ENCODE measurements around the gene PSMD4. TPM values are rescaled to one million over a fixed set of nuclear protein-coding genes. Genes with fewer than 3 reads are reported as not detected.
"Not testable (repeated sequence)": the region's sequence is repeated elsewhere in the genome, so short reads cannot be mapped to it uniquely, and the experiment has no call there.

PSMD4 gene
- total RNA-seq, 1 donor from 2014 or later = 145 TPM

DNA sequence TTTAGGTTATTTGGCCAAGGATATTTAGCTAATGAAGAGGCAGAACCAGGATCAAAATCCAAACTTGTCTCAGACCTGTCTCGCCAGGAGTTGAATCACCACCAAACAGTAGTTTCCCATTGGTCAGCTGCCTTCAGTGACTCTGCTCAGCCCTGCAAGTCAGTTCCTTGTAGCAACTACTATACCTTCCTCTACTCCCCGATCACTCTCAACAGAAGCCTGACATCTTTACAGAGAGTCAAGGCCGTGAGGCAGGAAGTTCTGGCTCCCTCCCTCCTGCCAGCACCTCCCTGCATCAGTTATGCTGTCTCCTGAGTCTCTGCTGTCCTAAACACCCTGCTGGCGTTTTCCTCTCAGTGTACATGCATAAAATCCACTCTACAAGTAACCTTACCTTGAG is 13.2 kb downstream of the PSMD4 start:
- no peaks in the 10 kb centered on the region for H3K4me1 ChIP-seq (ENCODE audit: control insufficient read depth in 3 of 3, insufficient read depth in 3 of 3, low read length in 3 of 3)
- H3K9me3 ChIP-seq (ENCODE audit: control insufficient read depth in 3 of 3, low read length in 3 of 3) = no peaks in the 10 kb centered on the region
- no peaks in the 10 kb centered on the region for H3K27me3 ChIP-seq (ENCODE audit: control insufficient read depth in 3 of 3, insufficient read depth in 3 of 3, low read length in 3 of 3)
- H3K4me3 ChIP-seq (ENCODE audit: low read length in 3 of 3) = no peak overlapping the region
- no peak overlapping the region for H3K27ac ChIP-seq (ENCODE audit: low read depth, low read length)
- peaks cover 43 to 53% (median 51%) of the 10 kb centered on the region in 3 donors for H3K36me3 ChIP-seq (ENCODE audit: control insufficient read depth in 3 of 3, insufficient read depth in 3 of 3, low read length in 3 of 3)
- no peak overlapping the region for H3K9ac ChIP-seq (ENCODE audit: low read depth in 1 of 3, low read length in 3 of 3)

DNA sequence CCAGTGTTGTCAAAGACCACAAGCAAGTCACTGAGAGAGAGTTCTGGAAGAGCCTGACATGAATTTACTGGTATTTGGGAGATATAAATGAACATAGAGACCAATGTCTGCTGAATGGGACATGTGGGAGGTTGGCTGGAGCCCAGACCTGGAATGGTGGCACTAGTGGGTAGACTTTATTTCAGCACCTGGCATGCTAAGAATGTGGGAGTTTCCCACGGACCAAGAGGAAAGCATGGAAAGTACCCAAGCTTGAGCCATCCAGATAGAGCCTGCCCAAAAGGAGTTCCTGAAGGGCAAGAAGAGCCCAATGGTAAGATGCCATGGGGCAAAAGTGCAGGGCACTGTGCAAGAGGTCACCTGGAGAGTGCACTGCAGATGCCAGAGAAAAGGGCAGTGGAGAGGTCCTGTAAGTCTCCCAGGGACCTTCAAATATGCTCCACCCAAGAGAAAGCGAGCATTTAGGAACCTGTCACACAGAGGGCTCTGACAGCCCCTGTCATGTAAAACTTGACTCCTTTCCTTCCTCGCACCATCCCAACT is 19.5 kb downstream of the PSMD4 start:
- no peaks in the 10 kb centered on the region for H3K9me3 ChIP-seq (ENCODE audit: control insufficient read depth in 3 of 3, low read length in 3 of 3)
- no peak overlapping the region for H3K4me3 ChIP-seq (ENCODE audit: low read length in 3 of 3)
- peaks cover 4 to 11% (median 10%) of the 10 kb centered on the region in 3 donors for H3K36me3 ChIP-seq (ENCODE audit: control insufficient read depth in 3 of 3, insufficient read depth in 3 of 3, low read length in 3 of 3)
- no peak overlapping the region for H3K9ac ChIP-seq (ENCODE audit: low read depth in 1 of 3, low read length in 3 of 3)
- no peaks in the 10 kb centered on the region for H3K4me1 ChIP-seq (ENCODE audit: control insufficient read depth in 3 of 3, insufficient read depth in 3 of 3, low read length in 3 of 3)
- H3K27ac ChIP-seq (ENCODE audit: low read depth, low read length) = no peak overlapping the region
- H3K27me3 ChIP-seq (ENCODE audit: control insufficient read depth in 3 of 3, insufficient read depth in 3 of 3, low read length in 3 of 3) = no peaks in the 10 kb centered on the region

DNA sequence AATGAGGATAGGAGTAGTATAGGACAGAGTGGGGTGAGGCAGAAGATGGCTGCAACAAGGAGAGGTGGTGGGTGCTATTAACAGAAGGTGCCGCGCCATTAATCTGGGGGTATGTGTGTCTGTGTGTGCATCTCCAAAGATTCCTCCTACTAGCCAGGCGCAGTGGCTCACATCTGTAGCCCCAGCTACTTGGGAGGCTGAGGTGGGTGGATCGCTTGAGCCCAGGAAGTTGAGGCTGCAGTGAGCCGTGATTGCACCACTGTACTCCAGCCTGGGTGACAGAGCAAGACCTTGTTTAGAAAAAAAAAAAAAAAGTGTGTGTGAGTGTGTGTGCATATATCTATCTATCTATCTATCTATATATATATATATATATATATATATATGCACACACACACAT is 20.8 kb downstream of the PSMD4 start:
- H3K9me3 ChIP-seq (ENCODE audit: control insufficient read depth in 3 of 3, low read length in 3 of 3); H3K9ac ChIP-seq (ENCODE audit: low read depth in 1 of 3, low read length in 3 of 3); H3K4me1 ChIP-seq (ENCODE audit: control insufficient read depth in 3 of 3, insufficient read depth in 3 of 3, low read length in 3 of 3); H3K36me3 ChIP-seq (ENCODE audit: control insufficient read depth in 3 of 3, insufficient read depth in 3 of 3, low read length in 3 of 3); H3K4me3 ChIP-seq (ENCODE audit: low read length in 3 of 3); H3K27ac ChIP-seq (ENCODE audit: low read depth, low read length); H3K27me3 ChIP-seq (ENCODE audit: control insufficient read depth in 3 of 3, insufficient read depth in 3 of 3, low read length in 3 of 3): not testable (repeated sequence)

DNA sequence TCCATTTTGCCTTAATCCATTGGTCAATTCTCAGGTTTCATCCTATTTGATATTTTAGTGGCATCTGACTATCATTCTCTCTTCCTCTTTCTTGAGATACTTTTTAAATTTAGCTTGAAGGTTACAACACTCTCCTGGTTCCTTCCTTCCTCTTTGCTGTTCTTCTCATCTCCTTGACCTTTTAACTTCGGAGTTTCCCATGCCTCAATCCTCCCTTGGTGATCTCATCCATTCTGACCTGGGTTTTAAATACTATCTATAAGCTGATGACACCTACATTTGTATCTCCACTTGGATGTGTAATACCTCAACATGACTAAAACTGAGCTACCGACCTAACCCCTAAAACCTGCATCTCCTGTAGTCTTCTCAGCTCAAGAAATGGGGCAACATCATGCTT is 22.7 kb downstream of the PSMD4 start:
- H3K9ac ChIP-seq (ENCODE audit: low read depth in 1 of 3, low read length in 3 of 3) = no peak overlapping the region
- H3K27me3 ChIP-seq (ENCODE audit: control insufficient read depth in 3 of 3, insufficient read depth in 3 of 3, low read length in 3 of 3) = no peaks in the 10 kb centered on the region
- H3K9me3 ChIP-seq (ENCODE audit: control insufficient read depth in 3 of 3, low read length in 3 of 3) = no peaks in the 10 kb centered on the region
- peaks cover 2 to 8% (median 7%) of the 10 kb centered on the region in 3 donors for H3K4me1 ChIP-seq (ENCODE audit: control insufficient read depth in 3 of 3, insufficient read depth in 3 of 3, low read length in 3 of 3)
- peaks cover 2 to 6% (median 2%) of the 10 kb centered on the region in 3 donors for H3K36me3 ChIP-seq (ENCODE audit: control insufficient read depth in 3 of 3, insufficient read depth in 3 of 3, low read length in 3 of 3)
- H3K4me3 ChIP-seq (ENCODE audit: low read length in 3 of 3) = no peak overlapping the region
- H3K27ac ChIP-seq (ENCODE audit: low read depth, low read length) = no peak overlapping the region

DNA sequence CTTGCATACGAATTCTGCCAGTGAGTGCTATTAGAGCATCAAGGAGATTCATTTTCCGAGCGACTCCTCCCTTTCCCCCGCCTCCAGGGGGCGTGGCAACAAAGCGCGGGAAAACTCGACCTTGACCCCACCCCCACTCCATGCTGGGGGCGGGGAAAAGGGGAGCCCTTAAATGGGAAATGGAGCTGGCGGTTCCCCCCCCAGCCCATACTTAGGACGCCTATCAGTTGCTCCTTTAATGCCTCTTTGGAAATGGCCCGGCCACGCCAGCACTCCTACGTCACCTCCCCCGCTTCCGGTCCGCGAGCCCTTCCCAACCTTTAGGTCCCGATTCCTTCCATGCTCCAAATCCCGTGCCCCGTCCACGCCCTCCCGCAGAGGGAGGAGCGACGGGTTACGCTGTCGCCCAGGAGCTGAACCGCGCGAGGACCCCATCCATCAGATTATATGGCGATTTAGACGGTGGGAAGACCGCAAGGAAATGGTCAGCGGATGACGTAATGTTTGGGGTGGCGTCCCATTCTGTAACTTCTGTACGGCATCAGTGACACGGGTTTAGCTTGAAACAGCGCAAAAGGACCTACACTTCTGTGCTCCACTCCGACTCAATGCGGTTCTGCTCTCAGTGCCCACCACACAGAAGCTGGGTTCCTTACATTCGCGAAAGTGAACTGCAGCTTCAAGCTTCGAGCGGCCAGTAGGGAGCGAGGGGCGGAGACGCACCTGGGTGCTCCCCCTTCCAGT is 26.9 kb downstream of the PSMD4 start:
- Histone ChIP-seq H3K27me3 (ENCODE audit: control insufficient read depth in 3 of 3, insufficient read depth in 3 of 3, low read length in 3 of 3) (no peaks in the 10 kb centered on the region), H3K36me3 (ENCODE audit: control insufficient read depth in 3 of 3, insufficient read depth in 3 of 3, low read length in 3 of 3) (peaks cover 6 to 13% (median 6%) of the 10 kb centered on the region in 3 donors), H3K4me1 (ENCODE audit: control insufficient read depth in 3 of 3, insufficient read depth in 3 of 3, low read length in 3 of 3) (peaks cover 15 to 36% (median 24%) of the 10 kb centered on the region in 3 donors), H3K4me3 (ENCODE audit: low read length in 3 of 3) (peak overlapping the region; percentile 77 to 100 (median 80)), H3K9ac (ENCODE audit: low read depth in 1 of 3, low read length in 3 of 3) (peak overlapping the region; percentile 88 to 96 (median 90)), H3K27ac (ENCODE audit: low read depth, low read length) (peak overlapping the region; percentile 98), H3K9me3 (ENCODE audit: control insufficient read depth in 3 of 3, low read length in 3 of 3) (no peaks in the 10 kb centered on the region)

DNA sequence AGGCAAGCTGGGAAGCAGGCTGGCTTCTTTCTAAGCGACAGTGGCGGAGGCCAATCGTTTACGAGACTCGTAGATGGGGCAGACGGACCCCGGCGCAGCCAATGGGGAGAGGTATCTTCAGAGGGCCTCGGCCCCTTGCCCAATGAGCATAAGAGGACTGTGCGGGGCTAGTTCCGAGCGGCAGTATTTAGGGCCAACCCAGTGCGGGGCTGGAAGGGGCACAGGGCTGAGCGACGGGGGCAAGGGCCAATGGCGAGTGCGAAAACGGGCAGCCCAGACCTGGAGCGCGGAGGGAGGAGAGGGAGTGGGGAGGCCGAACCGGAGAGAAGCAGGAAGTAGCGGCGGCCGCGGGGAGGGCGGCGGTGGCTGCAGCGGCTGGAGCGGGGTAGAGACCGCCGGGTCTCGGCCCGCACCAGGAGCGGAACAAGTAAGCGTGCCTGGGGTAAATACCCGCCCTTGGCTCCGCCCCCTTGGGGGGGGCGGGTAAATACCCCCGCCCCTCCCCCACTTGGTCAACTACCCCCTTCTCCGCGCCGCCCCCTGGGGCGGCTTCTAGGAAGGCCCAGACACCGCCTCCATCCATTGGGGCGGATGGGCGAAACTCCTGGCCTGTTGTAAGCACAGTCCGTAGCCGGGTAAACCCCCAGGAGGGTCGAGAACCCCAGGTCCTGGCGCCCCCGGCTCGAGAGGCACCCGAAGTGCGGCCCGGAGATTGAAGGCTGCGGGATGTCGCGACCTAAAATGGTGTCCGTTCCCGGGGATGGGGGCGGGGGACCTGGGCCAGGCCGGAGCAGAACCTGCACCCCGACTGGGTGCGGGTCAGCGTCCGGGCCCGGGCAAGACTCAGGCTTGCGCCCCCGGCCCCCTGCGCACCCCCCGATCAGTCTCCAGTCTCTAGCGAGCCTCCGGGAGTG is 27.7 kb downstream of the PSMD4 start, which contains the start of gene ZNF687:
Gene ZNF687, plus strand, starts transcription at position 331 of the 914 bp plus-strand sequence. CDS start 3,993 bp downstream, outside the sequence.
- Histone ChIP-seq H3K27me3 (ENCODE audit: control insufficient read depth in 3 of 3, insufficient read depth in 3 of 3, low read length in 3 of 3) (no peaks in the 10 kb centered on the region), H3K27ac (ENCODE audit: low read depth, low read length) (peak within 1 kb of the TSS; percentile 98), H3K9ac (ENCODE audit: low read depth in 1 of 3, low read length in 3 of 3) (peak within 1 kb of the TSS; percentile 89 to 96 (median 90)), H3K9me3 (ENCODE audit: control insufficient read depth in 3 of 3, low read length in 3 of 3) (no peaks in the 10 kb centered on the region), H3K4me3 (ENCODE audit: low read length in 3 of 3) (peak within 1 kb of the TSS; percentile 79 to 100 (median 80)), H3K36me3 (ENCODE audit: control insufficient read depth in 3 of 3, insufficient read depth in 3 of 3, low read length in 3 of 3) (peaks cover 14 to 22% (median 15%) of the 10 kb centered on the region in 3 donors), H3K4me1 (ENCODE audit: control insufficient read depth in 3 of 3, insufficient read depth in 3 of 3, low read length in 3 of 3) (peaks cover 15 to 36% (median 24%) of the 10 kb centered on the region in 3 donors)

DNA sequence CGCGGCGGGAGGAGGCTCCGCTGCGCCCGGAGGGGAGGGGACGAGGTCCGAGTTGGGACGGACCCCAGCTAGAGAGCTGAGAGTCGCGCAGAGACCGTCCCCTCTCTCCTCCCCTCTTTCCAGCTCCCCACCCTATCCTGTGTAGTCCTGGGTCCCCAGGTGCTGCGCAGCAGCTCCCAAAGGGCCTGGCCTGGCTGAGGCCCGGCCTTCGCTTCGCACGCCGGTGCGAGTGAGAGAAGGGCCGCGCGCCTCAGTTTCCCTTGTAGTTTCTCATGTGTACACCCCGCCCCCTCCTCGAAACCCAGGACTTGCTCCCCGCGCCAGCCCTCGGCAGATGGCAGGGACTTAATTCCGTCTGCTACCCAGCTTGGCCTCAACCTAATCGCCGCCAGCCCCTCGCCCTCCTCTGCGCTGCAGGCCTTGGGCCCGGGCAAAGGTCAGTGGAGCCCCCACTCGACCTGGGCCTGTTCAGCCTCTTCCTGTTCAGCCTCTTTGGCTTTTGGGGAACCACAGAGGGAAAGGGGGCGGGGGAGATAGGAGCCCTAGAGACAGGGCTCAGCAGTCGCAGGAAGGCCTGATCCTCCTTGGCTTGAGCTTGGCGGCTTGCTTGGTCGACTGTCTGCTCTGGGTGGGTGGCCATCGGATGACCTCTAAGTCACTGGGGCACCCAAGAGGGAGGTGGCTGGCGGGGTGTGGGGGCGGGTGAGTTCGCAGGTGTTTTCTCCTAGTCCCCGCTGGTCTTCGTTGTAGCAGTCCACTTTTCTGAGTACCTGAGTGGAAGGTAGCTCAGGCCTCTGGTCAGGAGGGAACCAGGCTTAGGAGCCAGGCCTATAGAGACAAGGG is 28.6 kb downstream of the PSMD4 start:
- peaks cover 15 to 36% (median 24%) of the 10 kb centered on the region in 3 donors for H3K4me1 ChIP-seq (ENCODE audit: control insufficient read depth in 3 of 3, insufficient read depth in 3 of 3, low read length in 3 of 3)
- no peaks in the 10 kb centered on the region for H3K9me3 ChIP-seq (ENCODE audit: control insufficient read depth in 3 of 3, low read length in 3 of 3)

DNA sequence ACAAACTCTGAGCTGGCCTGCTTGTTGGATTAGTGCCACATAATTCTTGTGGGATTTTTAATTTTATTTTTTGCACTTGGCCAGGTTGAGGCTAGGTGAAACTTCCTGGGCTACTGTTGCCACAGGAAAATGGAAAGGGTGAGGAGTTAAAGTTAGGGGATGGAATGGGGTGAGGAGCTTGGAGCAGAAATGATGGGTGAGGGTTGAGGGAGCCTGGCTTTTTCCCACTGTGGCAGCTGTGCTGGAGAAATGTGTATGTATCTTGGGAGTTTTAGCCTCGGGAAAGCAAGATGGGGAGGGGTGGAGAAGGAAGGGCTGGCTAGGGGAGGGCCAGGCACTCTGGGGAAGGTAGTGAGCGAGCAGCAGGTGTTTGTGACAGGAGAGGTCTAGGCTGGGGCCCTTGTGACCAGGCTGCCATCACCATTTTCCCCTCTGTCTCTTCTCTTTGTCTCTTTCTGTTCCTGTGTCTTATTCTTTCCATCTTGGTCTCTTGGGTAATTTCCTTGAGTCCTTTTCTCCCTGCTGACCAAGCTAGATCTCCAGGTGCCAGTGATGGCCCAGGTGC is 29.6 kb downstream of the PSMD4 start:
- H3K4me1 ChIP-seq (ENCODE audit: control insufficient read depth in 3 of 3, insufficient read depth in 3 of 3, low read length in 3 of 3) = peaks cover 15 to 36% (median 24%) of the 10 kb centered on the region in 3 donors
- H3K9me3 ChIP-seq (ENCODE audit: control insufficient read depth in 3 of 3, low read length in 3 of 3) = no peaks in the 10 kb centered on the region
- H3K36me3 ChIP-seq (ENCODE audit: control insufficient read depth in 3 of 3, insufficient read depth in 3 of 3, low read length in 3 of 3) = peaks cover 31 to 40% (median 32%) of the 10 kb centered on the region in 3 donors
- peak overlapping the region; percentile 98 for H3K27ac ChIP-seq (ENCODE audit: low read depth, low read length)
- H3K27me3 ChIP-seq (ENCODE audit: control insufficient read depth in 3 of 3, insufficient read depth in 3 of 3, low read length in 3 of 3) = no peaks in the 10 kb centered on the region
- H3K9ac ChIP-seq (ENCODE audit: low read depth in 1 of 3, low read length in 3 of 3) = peak overlapping the region; percentile 2 to 90 (median 90)
- peak overlapping the region in 1 of 3 donors; percentile 100 for H3K4me3 ChIP-seq (ENCODE audit: low read length in 3 of 3)

More for the DNA sequence above, 28.6 kb downstream of the PSMD4 start:
- Histone ChIP-seq H3K4me3 (ENCODE audit: low read length in 3 of 3) (peak overlapping the region; percentile 79 to 100 (median 80)), H3K27ac (ENCODE audit: low read depth, low read length) (peak overlapping the region; percentile 98), H3K27me3 (ENCODE audit: control insufficient read depth in 3 of 3, insufficient read depth in 3 of 3, low read length in 3 of 3) (no peaks in the 10 kb centered on the region), H3K36me3 (ENCODE audit: control insufficient read depth in 3 of 3, insufficient read depth in 3 of 3, low read length in 3 of 3) (peaks cover 22 to 30% (median 23%) of the 10 kb centered on the region in 3 donors), H3K9ac (ENCODE audit: low read depth in 1 of 3, low read length in 3 of 3) (peak overlapping the region; percentile 89 to 90 (median 90))

Measured in skeletal muscle tissue (tissue), 4 donors.